Endodermal cell (in vitro differentiated cells): ENCODE measurements around the gene PXDN. TPM values are rescaled to one million over a fixed set of nuclear protein-coding genes. Genes with fewer than 3 reads are reported as not detected.

Experiments used
- DNase-seq: peaks from one replicate; pipeline ENCODE4 v3.0.0-alpha.2; 2017
- H3K27ac ChIP-seq: 2 replicates; pipeline ENCODE4 v1.5.1; 2013; ENCODE audit warnings: mild to moderate bottlenecking, low read depth, low read length, moderate library complexity
- H3K27me3 ChIP-seq: 2 replicates; pipeline ENCODE4 v1.6.1; 2013; ENCODE audit warnings: mild to moderate bottlenecking, low read length, moderate library complexity; ENCODE audit not compliant: insufficient read depth, control insufficient read depth, poor library complexity, severe bottlenecking
- H3K36me3 ChIP-seq: 2 replicates; pipeline ENCODE4 v1.7.0; 2013; ENCODE audit warnings: mild to moderate bottlenecking, low read length, moderate library complexity; ENCODE audit not compliant: control insufficient read depth, insufficient read depth
- H3K4me1 ChIP-seq: one replicate; pipeline ENCODE4 v1.7.0; 2013; ENCODE audit warnings: low read length; ENCODE audit not compliant: control insufficient read depth, insufficient read depth
- H3K4me3 ChIP-seq: 2 replicates; pipeline ENCODE4 v1.5.1; 2013; ENCODE audit warnings: mild to moderate bottlenecking, low read length, moderate library complexity
- H3K9ac ChIP-seq: 2 replicates; pipeline ENCODE4 v1.6.1; 2013; ENCODE audit warnings: mild to moderate bottlenecking, low read length, moderate library complexity; ENCODE audit not compliant: poor library complexity, severe bottlenecking; ENCODE audit errors: extremely low read depth
- H3K9me3 ChIP-seq: 2 replicates; pipeline ENCODE4 v1.6.1; 2013; ENCODE audit warnings: mild to moderate bottlenecking, low read length, moderate library complexity; ENCODE audit not compliant: control insufficient read depth
- H3K27ac Mint-ChIP-seq: 2 replicates; pipeline ENCODE4 v1.8.0; 2020; ENCODE audit warnings: mixed read lengths
- H3K27me3 Mint-ChIP-seq: 2 replicates; pipeline ENCODE4 v1.8.0; 2021; ENCODE audit warnings: mild to moderate bottlenecking, mixed read lengths; ENCODE audit not compliant: insufficient read depth
- H3K36me3 Mint-ChIP-seq: 2 replicates; pipeline ENCODE4 v1.8.0; 2020; ENCODE audit warnings: low read depth, mixed read lengths
- H3K4me1 Mint-ChIP-seq: 2 replicates; pipeline ENCODE4 v1.8.0; 2020; ENCODE audit warnings: mixed read lengths
- H3K4me3 Mint-ChIP-seq: 2 replicates; pipeline ENCODE4 v1.8.0; 2020; ENCODE audit warnings: mild to moderate bottlenecking, moderate library complexity, mixed read lengths
- H3K9me3 Mint-ChIP-seq: 2 replicates; pipeline ENCODE4 v1.8.0; 2020; ENCODE audit warnings: mild to moderate bottlenecking, mixed read lengths
- CTCF ChIP-seq: fragments of 200-600 bp; sonication (generic); conservative IDR thresholded peaks from 2 replicates; pipeline ENCODE4 v1.5.0; 2021; ENCODE audit warnings: antibody characterized with exemption, mild to moderate bottlenecking
- WGBS, 2 experiments: methylation state at CpG; one replicate each; pipeline versions ENCODE4 v1.1.5 to v1.1.7; 2013; ENCODE audit warnings: missing lambda C conversion rate in 2 of 2, mixed read lengths in 1 of 2; ENCODE audit not compliant: insufficient coverage in 1 of 2, insufficient read length in 1 of 2; 5-methylcytosine and 5-hydroxymethylcytosine counted together
- total RNA-seq, 2 donors: library from RNA; stranded (reverse); fragmentation: NEBNext Ultra II Directional in 1 of 2; extraction: Animal tissue kit (Norgen Biotek cat#: 25700) in 1 of 2; gene quantifications; 2 replicates in 1 of 2; 3 replicates in 1 of 2; pipeline ENCODE4 v1.2.1, GENCODE V29; 2021

PXDN gene
- total RNA-seq, 2 donors from 2014 or later: 212 to 247 TPM

DNA sequence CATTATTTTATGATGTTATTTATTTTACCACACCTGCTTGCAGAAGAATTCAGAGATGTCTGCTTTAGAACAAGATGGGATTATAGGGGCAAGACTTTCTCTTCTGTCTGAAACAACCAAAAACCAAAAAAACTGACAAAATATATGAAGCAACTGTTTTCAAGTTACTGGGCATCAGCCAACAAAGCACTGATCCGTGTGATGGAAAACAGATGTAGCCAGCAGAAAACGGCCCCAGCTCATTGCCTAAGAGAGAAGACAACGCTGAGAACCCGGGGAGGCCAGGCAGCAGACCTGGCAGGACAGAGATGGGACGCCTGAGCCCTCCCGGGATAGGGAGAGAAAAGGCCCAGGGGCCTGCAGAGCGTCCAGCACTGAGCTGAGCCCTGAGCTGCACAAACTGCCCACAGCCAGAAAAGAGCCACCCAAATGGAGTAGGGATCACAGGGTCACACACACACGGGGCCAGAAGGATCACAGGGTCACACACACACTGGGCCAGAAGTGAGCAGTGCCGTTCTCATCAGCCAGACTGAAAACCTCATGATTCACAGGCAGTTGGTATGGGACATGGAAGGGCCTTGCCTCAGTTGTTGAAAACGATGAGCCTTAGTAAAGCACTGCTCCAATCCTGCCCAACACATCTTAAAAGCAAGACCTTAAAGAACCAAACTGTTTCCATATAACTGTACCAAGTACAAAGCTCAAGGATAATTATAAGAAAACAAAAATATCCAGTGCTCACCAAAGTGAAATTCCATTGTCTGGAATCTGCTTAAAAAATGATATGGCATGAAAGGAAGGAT, 12.1 kb downstream of the PXDN start:
- Histone ChIP-seq H3K27me3 (no peaks in the 10 kb centered on the region), H3K4me1 (peaks cover 17% of the 10 kb centered on the region), H3K36me3 (peaks cover 24% of the 10 kb centered on the region), H3K4me3 (no peak overlapping the region), H3K9me3 (peaks cover 21% of the 10 kb centered on the region), H3K9ac (no peak overlapping the region), H3K27ac (no peak overlapping the region)
- H3K9me3 Mint-ChIP-seq: peaks cover 16% of the 10 kb centered on the region
- H3K27ac Mint-ChIP-seq: no peak overlapping the region
- H3K4me1 Mint-ChIP-seq: peaks cover 41% of the 10 kb centered on the region
- peak; percentile 48 for DNase-seq
- TF ChIP-seq CTCF: no peak
- H3K4me3 Mint-ChIP-seq: no peak overlapping the region
- peaks cover 41% of the 10 kb centered on the region for H3K36me3 Mint-ChIP-seq
- 68 to 72% methylated on average over 9 to 10 of the region's 10 CpGs for WGBS, 2 experiments
- no peaks in the 10 kb centered on the region for H3K27me3 Mint-ChIP-seq

GRCh38 chr2:1731447-1731962, 12.8 kb downstream of the PXDN start:
- peaks cover 38% of the 10 kb centered on the region for H3K36me3 Mint-ChIP-seq
- Histone ChIP-seq H3K27ac (no peak overlapping the region), H3K9ac (no peak overlapping the region), H3K36me3 (peaks cover 24% of the 10 kb centered on the region), H3K4me1 (peaks cover 17% of the 10 kb centered on the region), H3K9me3 (peaks cover 21% of the 10 kb centered on the region), H3K27me3 (no peaks in the 10 kb centered on the region), H3K4me3 (no peak overlapping the region)
- 80 to 83% methylated on average over 5 to 8 of the region's 8 CpGs for WGBS, 2 experiments
- DNase-seq: peak; percentile 55
- no peak overlapping the region for H3K27ac Mint-ChIP-seq
- H3K4me3 Mint-ChIP-seq: no peak overlapping the region
- H3K4me1 Mint-ChIP-seq: peaks cover 42% of the 10 kb centered on the region
- peaks cover 16% of the 10 kb centered on the region for H3K9me3 Mint-ChIP-seq
- no peaks in the 10 kb centered on the region for H3K27me3 Mint-ChIP-seq
- no peak for TF ChIP-seq CTCF

DNA sequence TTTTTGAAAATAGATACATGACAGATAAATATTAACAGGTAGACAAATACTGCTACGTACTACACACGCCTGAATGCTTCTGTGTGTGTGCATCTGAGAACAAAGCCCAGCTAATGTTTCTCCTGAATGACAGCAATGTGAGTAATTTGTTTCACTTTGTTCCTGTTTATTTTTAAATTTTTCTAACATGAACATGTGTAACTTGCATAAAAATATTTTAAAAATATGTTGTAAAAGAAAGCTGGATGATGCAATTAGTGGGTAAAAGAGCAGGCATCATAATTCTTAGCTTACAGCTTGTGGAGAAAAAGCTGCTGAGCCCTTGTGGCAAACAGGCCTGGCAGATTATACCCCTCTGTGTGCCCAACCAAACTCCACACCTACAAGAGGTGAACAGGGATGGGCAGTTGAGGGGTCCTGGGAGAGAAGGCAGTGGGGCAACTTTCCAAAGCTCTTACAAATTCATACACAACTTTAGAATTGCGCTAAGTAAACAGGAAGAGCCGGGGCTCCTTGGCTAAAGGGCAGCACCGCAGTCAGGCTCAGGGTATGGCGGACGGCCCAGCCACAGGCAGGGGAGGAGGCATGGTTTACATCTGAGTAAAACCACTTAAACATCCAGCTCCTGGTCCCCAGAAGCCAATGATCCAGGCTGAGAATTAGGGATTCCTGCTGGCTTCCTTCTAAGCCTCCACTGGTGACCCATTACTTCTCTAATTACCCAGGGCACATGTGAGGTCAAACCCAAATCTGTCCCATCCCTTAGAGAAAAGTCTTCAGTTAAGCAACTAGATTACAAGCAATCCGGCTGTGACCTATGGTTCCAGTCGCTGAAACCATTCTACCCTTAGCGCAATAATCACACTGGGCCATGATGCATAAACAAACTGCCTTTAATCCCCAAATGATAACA, 14.0 kb downstream of the PXDN start:
- Histone ChIP-seq H3K4me3 (no peak overlapping the region), H3K9ac (no peak overlapping the region), H3K9me3 (peaks cover 10% of the 10 kb centered on the region), H3K27me3 (no peaks in the 10 kb centered on the region), H3K4me1 (peaks cover 17% of the 10 kb centered on the region), H3K36me3 (peaks cover 15% of the 10 kb centered on the region), H3K27ac (no peak overlapping the region)
- H3K27ac Mint-ChIP-seq: peak overlapping the region; percentile 70
- peak; percentile 82 for DNase-seq
- WGBS, 2 experiments: 61 to 65% methylated on average over 4 to 10 of the region's 10 CpGs
- peaks cover 6% of the 10 kb centered on the region for H3K9me3 Mint-ChIP-seq
- H3K4me3 Mint-ChIP-seq: no peak overlapping the region
- peaks cover 27% of the 10 kb centered on the region for H3K36me3 Mint-ChIP-seq
- no peaks in the 10 kb centered on the region for H3K27me3 Mint-ChIP-seq
- TF ChIP-seq CTCF: no peak
- peaks cover 43% of the 10 kb centered on the region for H3K4me1 Mint-ChIP-seq
